ENCODE results near the gene LRRFIP2.

LRRFIP2 gene

GRCh38 chr3:37130984-37131859 is 43.2 kb downstream of the LRRFIP2 start:
- ChIA-PET POLR2A (no interaction called here), CTCF (no interaction called here)
- no peak for DNase-seq (ENCODE audit: extremely low spot score)
- no peak for TF ChIP-seq SP1 (IDR thresholded peaks at IDR 0.05)
- TF ChIP-seq FOXK2 (IDR thresholded peaks at IDR 0.05): no peak
- TF ChIP-seq TARDBP (IDR thresholded peaks at IDR 0.05): no peak
- TF ChIP-seq LEF1 (IDR thresholded peaks at IDR 0.05; ENCODE audit: borderline replicate concordance): no peak
- TF ChIP-seq PKNOX1 (IDR thresholded peaks at IDR 0.05): no peak
- TF ChIP-seq L3MBTL2 (conservative IDR thresholded peaks at IDR 0.05): no peak
- no peak for TF ChIP-seq NFRKB (IDR thresholded peaks at IDR 0.05)
- TF ChIP-seq FOXA1 (IDR thresholded peaks at IDR 0.05): no peak
- no peak for TF ChIP-seq SUZ12 (IDR thresholded peaks at IDR 0.05)
- no peak for TF ChIP-seq FOXM1 (IDR thresholded peaks at IDR 0.05; ENCODE audit: borderline replicate concordance)
- TF ChIP-seq ARNT (IDR thresholded peaks at IDR 0.05): no peak
- no peak for TF ChIP-seq ELF4 (IDR thresholded peaks at IDR 0.05)
- no peak for TF ChIP-seq CTBP1 (IDR thresholded peaks at IDR 0.05; ENCODE audit: borderline replicate concordance)
- no peak for TF ChIP-seq ZNF384 (IDR thresholded peaks at IDR 0.05)
- TF ChIP-seq HDGF (IDR thresholded peaks at IDR 0.05; ENCODE audit: borderline replicate concordance): no peak

- ChIA-PET CTCF (no interaction called here), POLR2A (no interaction called here)
- no peak for DNase-seq (ENCODE audit: extremely low spot score)
- TF ChIP-seq BHLHE40 (IDR thresholded peaks at IDR 0.05; ENCODE audit: borderline replicate concordance): no peak
- no peak for TF ChIP-seq SUZ12 (IDR thresholded peaks at IDR 0.05)
These were observed 43.9 kb downstream of the LRRFIP2 start for GRCh38 chr3:37130448-37130847.

GRCh38 chr3:37129871-37130270 is 44.5 kb downstream of the LRRFIP2 start:
- TF ChIP-seq ELF4 (IDR thresholded peaks at IDR 0.05): no peak
- no peak for TF ChIP-seq NFRKB (IDR thresholded peaks at IDR 0.05)
- TF ChIP-seq L3MBTL2 (conservative IDR thresholded peaks at IDR 0.05): no peak
- no peak for TF ChIP-seq PKNOX1 (IDR thresholded peaks at IDR 0.05)
- TF ChIP-seq SP1 (IDR thresholded peaks at IDR 0.05): no peak
- TF ChIP-seq BHLHE40 (IDR thresholded peaks at IDR 0.05; ENCODE audit: borderline replicate concordance): no peak
- no peak for TF ChIP-seq ZNF384 (IDR thresholded peaks at IDR 0.05)
- no peak for TF ChIP-seq LEF1 (IDR thresholded peaks at IDR 0.05; ENCODE audit: borderline replicate concordance)
- TF ChIP-seq FOXM1 (IDR thresholded peaks at IDR 0.05; ENCODE audit: borderline replicate concordance): no peak
- TF ChIP-seq HDGF (IDR thresholded peaks at IDR 0.05; ENCODE audit: borderline replicate concordance): no peak
- TF ChIP-seq FOXK2 (IDR thresholded peaks at IDR 0.05): no peak
- no peak for TF ChIP-seq FOXA1 (IDR thresholded peaks at IDR 0.05)
- TF ChIP-seq CTBP1 (IDR thresholded peaks at IDR 0.05; ENCODE audit: borderline replicate concordance): no peak
- no peak for TF ChIP-seq SUZ12 (IDR thresholded peaks at IDR 0.05)
- TF ChIP-seq TARDBP (IDR thresholded peaks at IDR 0.05): no peak
- TF ChIP-seq ARNT (IDR thresholded peaks at IDR 0.05): no peak
- DNase-seq (ENCODE audit: extremely low spot score): no peak
- ChIA-PET POLR2A (no interaction called here), CTCF (no interaction called here)

GRCh38 chr3:37127340-37127739 is 47.0 kb downstream of the LRRFIP2 start:
- ChIA-PET CTCF (no interaction called here), POLR2A (no interaction called here)
- TF ChIP-seq FOXK2 (IDR thresholded peaks at IDR 0.05) (no peak), ZNF384 (IDR thresholded peaks at IDR 0.05) (no peak), PKNOX1 (IDR thresholded peaks at IDR 0.05) (no peak), ARNT (IDR thresholded peaks at IDR 0.05) (no peak), BHLHE40 (IDR thresholded peaks at IDR 0.05; ENCODE audit: borderline replicate concordance) (no peak), LEF1 (IDR thresholded peaks at IDR 0.05; ENCODE audit: borderline replicate concordance) (no peak), L3MBTL2 (conservative IDR thresholded peaks at IDR 0.05) (no peak), ELF4 (IDR thresholded peaks at IDR 0.05) (no peak), FOXM1 (IDR thresholded peaks at IDR 0.05; ENCODE audit: borderline replicate concordance) (no peak), HDGF (IDR thresholded peaks at IDR 0.05; ENCODE audit: borderline replicate concordance) (no peak), NFRKB (IDR thresholded peaks at IDR 0.05) (no peak)
- no peak for DNase-seq (ENCODE audit: extremely low spot score)

- ChIA-PET POLR2A (no interaction called here), CTCF (no interaction called here)
- TF ChIP-seq ZNF384 (IDR thresholded peaks at IDR 0.05): no peak
- TF ChIP-seq FOXK2 (IDR thresholded peaks at IDR 0.05): no peak
- TF ChIP-seq SP1 (IDR thresholded peaks at IDR 0.05): no peak
- TF ChIP-seq TARDBP (IDR thresholded peaks at IDR 0.05): no peak
- no peak for TF ChIP-seq LEF1 (IDR thresholded peaks at IDR 0.05; ENCODE audit: borderline replicate concordance)
- TF ChIP-seq FOXM1 (IDR thresholded peaks at IDR 0.05; ENCODE audit: borderline replicate concordance): no peak
- TF ChIP-seq NFRKB (IDR thresholded peaks at IDR 0.05): no peak
- TF ChIP-seq ELF4 (IDR thresholded peaks at IDR 0.05): no peak
- TF ChIP-seq CTBP1 (IDR thresholded peaks at IDR 0.05; ENCODE audit: borderline replicate concordance): no peak
- no peak for TF ChIP-seq FOXA1 (IDR thresholded peaks at IDR 0.05)
- TF ChIP-seq SUZ12 (IDR thresholded peaks at IDR 0.05): no peak
- no peak for TF ChIP-seq PKNOX1 (IDR thresholded peaks at IDR 0.05)
- no peak for TF ChIP-seq HDGF (IDR thresholded peaks at IDR 0.05; ENCODE audit: borderline replicate concordance)
- no peak for TF ChIP-seq BHLHE40 (IDR thresholded peaks at IDR 0.05; ENCODE audit: borderline replicate concordance)
- no peak for TF ChIP-seq L3MBTL2 (conservative IDR thresholded peaks at IDR 0.05)
- TF ChIP-seq ARNT (IDR thresholded peaks at IDR 0.05): no peak
- no peak for DNase-seq (ENCODE audit: extremely low spot score)
These were observed 47.5 kb downstream of the LRRFIP2 start for GRCh38 chr3:37126856-37127255.
